HG02763 (cell line): Measurements from ENCODE around the gene TCF21.
A peak's percentile ranks its signal among the peaks of the same experiment; 100 is the strongest.
"Not testable (repeated sequence)": the region's sequence is repeated elsewhere in the genome, so short reads cannot be mapped to it uniquely, and the experiment has no call there.

Experiments used
- ATAC-seq: cut with Tn5 transposase; IDR thresholded peaks from one replicate; pipeline ENCODE4 v1.9.1; 2021; ENCODE audit warnings: mild to moderate bottlenecking, moderate library complexity; ENCODE audit not compliant: unreplicated experiment

TCF21 gene

DNA sequence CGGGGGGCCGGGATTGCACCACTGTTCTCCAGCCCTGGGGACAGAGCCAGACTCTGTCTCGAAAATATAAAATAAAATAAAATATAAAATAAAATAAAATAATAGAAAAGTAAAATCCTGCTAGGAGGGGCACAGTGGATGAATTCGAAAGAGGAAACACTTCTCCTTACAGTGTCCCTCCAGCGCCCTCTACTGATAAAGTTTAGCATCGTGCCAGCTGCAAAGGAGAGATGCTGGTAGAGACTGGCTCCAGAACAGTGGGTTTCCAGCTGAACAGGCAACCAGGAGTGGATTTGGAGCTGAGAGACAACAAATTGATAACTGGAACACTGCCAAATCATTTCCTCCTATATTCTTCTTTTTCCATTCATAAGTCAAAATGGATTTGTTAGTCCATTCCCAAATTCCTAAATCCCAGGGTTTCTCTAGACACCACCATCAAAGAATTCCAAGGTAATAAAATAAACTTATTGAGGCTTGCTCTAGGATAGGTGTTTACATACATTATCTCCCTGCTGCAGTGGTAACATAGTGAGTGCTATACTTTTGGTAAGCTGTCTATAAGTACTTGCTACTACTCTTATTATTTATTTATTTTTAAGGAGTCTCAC is 32.4 kb downstream of the TCF21 start:
- no peak for ATAC-seq

DNA sequence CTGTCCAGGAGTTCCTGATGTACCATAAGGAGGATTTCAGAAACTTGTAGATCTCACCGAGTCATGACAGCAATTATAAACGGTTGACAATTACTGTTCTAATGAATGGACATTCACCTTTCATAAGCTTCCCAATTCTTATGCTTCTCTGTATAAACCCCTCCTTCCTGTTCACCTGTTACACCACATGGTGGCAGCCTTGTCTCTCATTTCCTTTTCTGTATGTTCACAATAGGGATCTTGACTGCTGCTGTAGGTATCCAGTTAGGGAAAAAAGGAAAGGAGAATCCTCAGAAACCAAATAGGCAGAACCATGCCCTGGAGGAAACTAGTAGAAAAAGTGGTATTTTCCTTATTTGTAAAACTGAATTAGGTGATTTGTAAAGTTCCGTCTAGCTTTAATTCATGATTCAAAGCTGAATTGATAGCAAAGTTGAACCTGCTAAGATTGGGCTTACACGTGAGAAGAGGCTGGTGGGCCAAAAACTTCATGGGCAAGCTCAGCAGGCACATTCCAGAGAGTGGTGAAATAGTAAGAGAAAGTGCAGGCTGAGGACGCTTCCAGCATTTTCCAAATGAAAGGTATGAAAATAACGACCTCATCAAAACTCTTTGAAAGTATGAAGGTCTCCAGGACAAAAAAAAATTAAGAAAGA is 35.2 kb downstream of the TCF21 start:
- peak; percentile 81 for ATAC-seq

DNA sequence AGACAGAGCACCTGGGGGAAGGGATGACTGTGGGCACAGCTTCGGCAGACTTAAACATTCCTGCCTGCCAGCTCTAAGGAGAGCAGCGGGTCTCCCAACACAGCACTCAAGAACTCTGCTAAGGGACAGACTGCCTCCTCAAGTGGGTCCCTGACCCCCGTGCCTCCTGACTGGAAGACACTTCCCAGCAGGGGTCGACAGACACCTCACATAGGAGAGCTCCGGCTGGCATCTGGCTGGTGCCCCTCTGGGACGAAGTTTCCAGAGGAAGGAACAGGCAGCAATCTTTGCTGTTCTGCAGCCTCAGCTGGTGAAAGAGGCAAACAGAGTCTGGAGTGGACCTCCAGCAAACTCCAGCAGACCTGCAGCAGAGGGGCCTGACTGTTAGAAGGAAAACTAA is 42.3 kb downstream of the TCF21 start:
- ATAC-seq = not testable (repeated sequence)

DNA sequence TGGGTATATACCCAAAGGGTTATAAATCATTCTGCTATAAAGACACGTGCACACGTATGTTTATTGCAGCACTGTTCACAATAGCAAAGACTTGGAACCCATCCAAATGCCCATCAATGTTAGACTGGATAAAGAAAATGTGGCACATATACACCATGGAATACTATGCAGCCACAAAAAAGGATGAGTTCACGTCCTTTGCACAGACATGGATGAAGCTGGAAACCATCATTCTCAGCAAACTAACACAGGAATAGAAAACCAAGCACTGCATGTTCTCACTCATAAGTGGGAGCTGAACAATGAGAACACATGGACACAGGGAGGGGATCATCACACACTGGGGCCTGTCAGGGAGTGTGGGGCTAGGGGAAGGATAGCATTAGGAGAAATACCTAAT is 47.4 kb downstream of the TCF21 start:
- ATAC-seq = not testable (repeated sequence)

DNA sequence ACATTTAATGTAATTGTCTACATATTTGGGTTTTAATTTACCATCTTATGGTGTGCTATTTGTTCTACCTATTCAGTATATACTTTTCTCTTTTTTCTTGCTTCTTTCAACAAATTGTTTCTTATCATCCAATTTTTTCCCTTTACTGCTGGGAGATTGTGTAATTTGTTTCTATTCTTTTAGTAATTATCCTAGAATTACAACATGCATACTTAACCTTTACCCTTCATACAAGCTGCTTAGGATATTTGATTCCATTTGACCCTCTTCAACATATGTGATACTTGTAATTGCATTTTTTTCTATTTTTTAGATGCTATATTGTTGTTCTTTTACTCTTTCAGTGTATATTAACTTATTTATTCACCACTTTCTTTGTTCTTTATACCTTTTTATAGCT is 49.0 kb downstream of the TCF21 start:
- ATAC-seq = no peak

DNA sequence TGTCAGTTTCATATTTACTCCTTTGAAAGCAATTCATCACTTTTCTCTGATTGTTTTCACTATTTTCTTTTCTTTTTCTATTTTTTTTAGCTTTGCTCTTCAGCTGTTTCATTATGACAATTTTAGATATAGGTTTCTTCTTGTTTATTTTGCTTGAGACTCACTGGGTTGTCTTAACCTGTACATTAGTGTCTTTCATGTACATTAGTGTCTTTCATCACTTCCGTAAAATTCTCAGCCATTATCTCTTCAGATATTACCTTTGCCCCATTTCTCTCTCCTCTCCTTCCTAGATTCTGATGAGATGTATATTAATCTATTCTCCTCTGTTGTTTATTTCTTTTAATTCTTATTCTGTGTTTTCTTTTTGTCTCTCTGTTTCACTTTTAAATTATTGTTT is 49.6 kb downstream of the TCF21 start:
- no peak for ATAC-seq

DNA sequence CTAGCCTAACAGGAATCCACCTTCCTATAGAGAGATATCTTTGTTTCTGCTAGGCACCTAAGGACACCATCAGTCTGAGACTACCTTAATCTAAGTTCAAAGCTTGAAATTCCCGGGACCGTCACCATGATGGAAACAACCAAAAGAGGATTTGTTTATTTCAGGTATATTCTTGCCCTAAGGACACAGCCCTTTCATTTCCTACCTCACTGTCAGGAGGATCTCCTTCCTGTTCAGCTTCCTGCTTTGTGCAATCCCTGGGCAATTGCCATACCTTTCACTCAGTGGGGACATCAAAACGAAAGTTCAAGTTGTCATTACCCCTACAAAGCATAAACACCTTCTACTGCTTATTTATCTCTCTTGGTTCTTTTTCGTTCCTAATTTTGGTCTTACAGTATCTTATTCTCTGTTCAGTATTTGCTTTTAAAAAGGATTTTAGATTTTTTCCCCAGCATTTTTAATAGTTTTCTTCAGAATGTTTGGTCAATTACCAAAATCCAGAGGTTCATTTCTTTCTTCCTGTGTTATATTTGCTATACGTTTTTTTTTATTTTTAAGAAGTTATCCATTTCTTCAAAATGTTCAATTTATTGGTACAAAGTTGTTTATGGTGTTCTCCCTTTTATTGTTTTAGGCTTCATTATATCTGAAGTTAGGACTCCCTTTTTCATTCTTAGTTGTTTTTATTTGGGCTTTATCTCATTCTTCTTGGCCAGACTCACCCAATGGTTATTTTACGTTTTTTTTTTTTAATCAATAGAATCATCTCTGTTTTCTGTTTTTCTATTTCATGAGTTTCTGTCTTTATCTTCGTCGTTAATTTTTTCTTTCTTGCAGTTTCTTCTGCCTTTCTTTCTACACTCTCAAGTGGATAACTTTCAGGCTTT is 51.1 kb downstream of the TCF21 start:
- ATAC-seq = no peak
